HepG2 (cell line): ENCODE data around the gene CCNG1. TPM values are rescaled to one million over a fixed set of nuclear protein-coding genes. Genes with fewer than 3 reads are reported as not detected.
A peak's percentile ranks its signal among the peaks of the same experiment; 100 is the strongest.

ENCODE experiments used
- ATAC-seq: fragments of 200-7000 bp; cut with Tn5 transposase; 3 replicates; pipeline ENCODE4 v1.9.1; 2020; ENCODE audit warnings: mild to moderate bottlenecking, moderate library complexity
- Bru-seq: library from RNA; stranded (reverse); fragments of 400-500 nt; gene quantifications from one replicate; lab custom pipeline; 2021; lab: Mats Ljungman, UMichigan
- BruChase-seq, 2 experiments: library from RNA; stranded (reverse); fragments of 400-500 nt; gene quantifications; one replicate each; lab custom pipeline; 2021; lab: Mats Ljungman, UMichigan
- BruUV-seq: library from RNA; stranded (reverse); fragments of 400-500 nt; replicated peaks from 2 replicates; lab custom pipeline; 2021; lab: Mats Ljungman, UMichigan
- CTCF ChIA-PET: fragments of 300-600 bp; formaldehyde crosslinking; extraction: SDS; loops from one replicate; lab custom pipeline; 2021; ENCODE audit warnings: low total read pairs, inconsistent platforms, low intra/inter-chr PET ratio; lab: Yijun Ruan, JAX
- POLR2A ChIA-PET: fragments of 350-600 bp; sonication (Branson Sonifier 250); formaldehyde crosslinking; loops from one replicate; lab custom pipeline; 2020; ENCODE audit warnings: antibody characterized with exemption, inconsistent platforms; lab: Yijun Ruan, JAX
- DNase-seq: peaks from one replicate; pipeline ENCODE4 v3.0.0-alpha.2; 2015; ENCODE audit warnings: low spot score
- FAIRE-seq: peaks from 3 replicates; lab custom pipeline; 2011; peaks lifted over from hg19 to GRCh38; lab: Jason Lieb, UNC
- H2AFZ ChIP-seq: one replicate; pipeline ENCODE4 v1.6.1; 2011; ENCODE audit warnings: low read length, inconsistent platforms
- H3K27ac ChIP-seq: fragments of 300-600 bp; 3 replicates; pipeline ENCODE4 v1.8.0; 2011; ENCODE audit warnings: mixed run types, mild to moderate bottlenecking, mixed read lengths, low read length, inconsistent platforms; ENCODE audit not compliant: insufficient read depth; ENCODE audit errors: extremely low read length
- H3K27me3 ChIP-seq, 2 experiments: fragments of 200-600 bp in 1 of 2; 2 replicates in 1 of 2; 3 replicates in 1 of 2; pipeline versions ENCODE4 v1.6.0 to v1.8.0; 2011; ENCODE audit warnings: low read length in 2 of 2, mild to moderate bottlenecking in 2 of 2, moderate library complexity in 2 of 2, inconsistent platforms in 1 of 2; ENCODE audit not compliant: insufficient read depth in 2 of 2, control insufficient read depth in 1 of 2
- H3K36me3 ChIP-seq, 2 experiments: fragments of 200-600 bp in 1 of 2; replicated peaks in 1 of 2; 2 replicates in 1 of 2; 3 replicates in 1 of 2; pipeline versions ENCODE4 v1.5.1 to v1.8.0; 2011; ENCODE audit warnings: low read length in 2 of 2, inconsistent platforms in 1 of 2; ENCODE audit not compliant: insufficient read depth in 2 of 2, control insufficient read depth in 1 of 2
- H3K4me1 ChIP-seq: 2 replicates; pipeline ENCODE4 v1.5.1; 2012; ENCODE audit warnings: low read length, inconsistent platforms; ENCODE audit not compliant: insufficient read depth
- H3K4me2 ChIP-seq: 2 replicates; pipeline ENCODE4 v1.6.0; 2011; ENCODE audit warnings: low read depth, low read length, inconsistent platforms
- H3K4me3 ChIP-seq, 3 experiments: fragments of 200-600 bp in 1 of 3; sonication (generic), shearing (Covaris generic) in 1 of 3; replicated peaks in 1 of 3; 2 replicates each; pipeline ENCODE4 v1.5.1; 2011 to 2016; ENCODE audit warnings: low read length in 3 of 3, inconsistent platforms in 2 of 3, low read depth in 2 of 3, mild to moderate bottlenecking in 2 of 3, control low read depth in 1 of 3, mixed read lengths in 1 of 3; ENCODE audit not compliant: insufficient read depth in 1 of 3
- H3K79me2 ChIP-seq: one replicate; pipeline ENCODE4 v1.6.1; 2011; ENCODE audit warnings: low read length, inconsistent platforms; ENCODE audit not compliant: insufficient read depth
- H3K9ac ChIP-seq: 2 replicates; pipeline ENCODE4 v1.6.0; 2011; ENCODE audit warnings: mild to moderate bottlenecking, low read depth, low read length, inconsistent platforms; ENCODE audit not compliant: insufficient read depth
- H3K9me3 ChIP-seq: 2 replicates; pipeline ENCODE4 v1.5.1; 2012; ENCODE audit warnings: mild to moderate bottlenecking, low read length
- H4K20me1 ChIP-seq: 2 replicates; pipeline ENCODE4 v1.6.0; 2011; ENCODE audit warnings: inconsistent platforms, mild to moderate bottlenecking, low read length, moderate library complexity; ENCODE audit not compliant: insufficient read depth
- GABPB1 ChIP-seq: IDR thresholded peaks from 2 replicates; pipeline ENCODE4 v1.6.1; 2016; ENCODE audit warnings: mild to moderate bottlenecking, missing genetic modification reagents, moderate library complexity, missing compliant biosample characterization
- HNF4A ChIP-seq: sonication (generic); formaldehyde crosslinking; IDR thresholded peaks from 2 replicates; pipeline ENCODE4 v1.4.0; 2020; ENCODE audit warnings: missing genetic modification reagents
- HNRNPK ChIP-seq: fragments of 200-400 bp; formaldehyde crosslinking; IDR thresholded peaks from 2 replicates; pipeline ENCODE4 v1.6.1; 2018; ENCODE audit warnings: low read length, low read depth, moderate library complexity, mild to moderate bottlenecking; ENCODE audit not compliant: poor library complexity, severe bottlenecking
- KMT2B ChIP-seq: IDR thresholded peaks from 2 replicates; pipeline ENCODE4 v1.6.1; 2016; ENCODE audit warnings: missing genetic modification reagents, missing compliant biosample characterization
- MTA1 ChIP-seq: sonication (generic); formaldehyde crosslinking; IDR thresholded peaks from 2 replicates; pipeline ENCODE4 v1.4.0; 2020; ENCODE audit warnings: missing genetic modification reagents, mild to moderate bottlenecking, borderline replicate concordance
- ONECUT2 ChIP-seq: sonication (generic); formaldehyde crosslinking; IDR thresholded peaks from 2 replicates; pipeline ENCODE4 v1.4.0; 2020; ENCODE audit warnings: missing genetic modification reagents
- RCOR2 ChIP-seq: IDR thresholded peaks from 2 replicates; pipeline ENCODE4 v1.6.1; 2016; ENCODE audit warnings: missing biosample characterization, missing genetic modification reagents
- ZFX ChIP-seq: sonication (generic); formaldehyde crosslinking; IDR thresholded peaks from 2 replicates; pipeline ENCODE4 v1.4.0; 2020; ENCODE audit warnings: mild to moderate bottlenecking, low read depth, missing genetic modification reagents, moderate library complexity
- ZMYM4 ChIP-seq: sonication (generic); formaldehyde crosslinking; IDR thresholded peaks from 2 replicates; pipeline ENCODE4 v1.8.1; 2023; ENCODE audit warnings: mild to moderate bottlenecking, missing genetic modification reagents
- ZNF446 ChIP-seq: sonication (generic); formaldehyde crosslinking; IDR thresholded peaks from 2 replicates; pipeline ENCODE4 v1.5.0; 2020; ENCODE audit warnings: mild to moderate bottlenecking, missing genetic modification reagents
- ZNF766 ChIP-seq: sonication (generic); formaldehyde crosslinking; IDR thresholded peaks from 2 replicates; pipeline ENCODE4 v1.5.0; 2020; ENCODE audit warnings: missing genetic modification reagents, borderline replicate concordance
- ZZZ3 ChIP-seq: sonication (generic); formaldehyde crosslinking; IDR thresholded peaks from 2 replicates; pipeline ENCODE4 v1.4.0; 2020; ENCODE audit warnings: missing genetic modification reagents, mild to moderate bottlenecking, borderline replicate concordance
- WGBS: methylation state at CpG from one replicate; pipeline ENCODE4 v1.1.6; 2017; ENCODE audit warnings: low lambda C conversion rate; 5-methylcytosine and 5-hydroxymethylcytosine counted together
- in situ Hi-C: cut with HindIII; loops from 2 replicates; pipeline ENCODE4 v1.10.0; 2017; ENCODE audit warnings: low pct_unique_long_range_greater_than_20kb; ENCODE audit not compliant: extremely low pct_ligation_motif_present
- intact Hi-C: fragments of 100-400 bp; cut with micrococcal nuclease; formaldehyde crosslinking; loops from one replicate; pipeline ENCODE4 v1.10.0; 2022; ENCODE audit not compliant: unreplicated experiment
- long read RNA-seq, 2 experiments: library from RNA in 1 of 2; library from polyadenylated mRNA in 1 of 2; stranded (forward) in 1 of 2; unstranded in 1 of 2; transcript quantifications; one replicate each; pipeline ENCODE4 v2.0.0, GENCODE V29; 2019 to 2022
- polyA minus RNA-seq, 3 experiments: library from RNA; depleted of rRNA, polyadenylated mRNA; stranded (reverse); fragments of >200 nt; gene quantifications; 2 replicates each; pipeline ENCODE4 v1.2.3, GENCODE V29; 2011; ENCODE audit warnings: low replicate concordance in 1 of 3
- polyA plus RNA-seq, 8 experiments: library from polyadenylated mRNA; depleted of rRNA in 3 of 8; stranded (reverse) in 7 of 8; unstranded in 1 of 8; fragments of >200 nt; fragmentation: Illumina TruSeq in 4 of 8; extraction: Trizol in 4 of 8; gene quantifications; 2 replicates each; pipeline versions ENCODE4 v1.2.1 to v1.2.3, GENCODE V29; 2011 to 2016; ENCODE audit warnings: low read depth in 4 of 8, missing spikeins in 1 of 8, mixed read lengths in 1 of 8; ENCODE audit not compliant: insufficient read depth in 1 of 8
- total RNA-seq, 5 experiments: library from RNA; depleted of rRNA; stranded (reverse); fragments of >200 nt; fragmentation: Illumina TruSeq; extraction: Trizol; gene quantifications; 2 replicates each; pipeline ENCODE4 v1.2.3, GENCODE V29; 2016; ENCODE audit warnings: low read depth in 1 of 5
- TF ChIP-seq, protein P1 (sequence below): sonication (generic); formaldehyde crosslinking; IDR thresholded peaks from 2 replicates; pipeline ENCODE4 v1.4.0; 2020; ENCODE audit warnings: missing genetic modification reagents

The CCNG1 gene
- total RNA-seq (2016; rRNA removed; fragmentation: Illumina TruSeq; extraction: Trizol) = 353 and 516 TPM in 2 replicates
- total RNA-seq (2016; cell fraction: cytosol; rRNA removed; fragmentation: Illumina TruSeq; extraction: Trizol; ENCODE audit: low read depth) = 171 and 222 TPM in 2 replicates
- total RNA-seq (2016; cell fraction: insoluble cytoplasmic fraction; rRNA removed; fragmentation: Illumina TruSeq; extraction: Trizol) = 344 and 513 TPM in 2 replicates
- total RNA-seq (2016; cell fraction: membrane; rRNA removed; fragmentation: Illumina TruSeq; extraction: Trizol) = 489 and 661 TPM in 2 replicates
- total RNA-seq (2016; cell fraction: nucleus; rRNA removed; fragmentation: Illumina TruSeq; extraction: Trizol) = 151 and 183 TPM in 2 replicates
- 126 and 181 TPM in 2 replicates for polyA plus RNA-seq (2011; rRNA removed)
- polyA plus RNA-seq (2011; cell fraction: cytosol; rRNA removed) = 77.6 and 97.0 TPM in 2 replicates
- polyA plus RNA-seq (2011; cell fraction: nucleus; rRNA removed) = 33.8 and 51.9 TPM in 2 replicates
- 266 and 303 TPM in 2 replicates for polyA plus RNA-seq (2012)
- polyA plus RNA-seq (2016; cell fraction: cytosol; fragmentation: Illumina TruSeq; extraction: Trizol; ENCODE audit: low read depth) = 201 and 216 TPM in 2 replicates
- 389 and 398 TPM in 2 replicates for polyA plus RNA-seq (2016; cell fraction: insoluble cytoplasmic fraction; fragmentation: Illumina TruSeq; extraction: Trizol; ENCODE audit: low read depth)
- polyA plus RNA-seq (2016; cell fraction: membrane; fragmentation: Illumina TruSeq; extraction: Trizol; ENCODE audit: low read depth) = 391 and 469 TPM in 2 replicates
- polyA plus RNA-seq (2016; cell fraction: nucleus; fragmentation: Illumina TruSeq; extraction: Trizol; ENCODE audit: insufficient read depth, low read depth) = 161 and 166 TPM in 2 replicates
- polyA minus RNA-seq (2011; rRNA and poly(A)+ RNA removed; ENCODE audit: low replicate concordance) = 56.2 and 117 TPM in 2 replicates
- 177 and 216 TPM in 2 replicates for polyA minus RNA-seq (2011; cell fraction: cytosol; rRNA and poly(A)+ RNA removed)
- polyA minus RNA-seq (2011; cell fraction: nucleus; rRNA and poly(A)+ RNA removed) = 101 and 119 TPM in 2 replicates
- Bru-seq, nascent RNA = percentile 98 among the genes with signal in this experiment
- percentile 99 among the genes with signal in this experiment for BruChase-seq, experiment 1, labeled RNA remaining after a 6-hour chase
- BruChase-seq, experiment 2, labeled RNA remaining after a 2-hour chase = percentile 97 among the genes with signal in this experiment
- long read RNA-seq, experiment 1, transcript CCNG1-201 (7 exons, 2,458 nt) = major isoform, 237 of 317 reads
- long read RNA-seq, experiment 1, transcript CCNG1-202 (8 exons, 2,366 nt) = minor isoform, 40 of 317 reads
- long read RNA-seq, experiment 1, partial matches to known transcripts = 16 of 317 reads
- long read RNA-seq, experiment 1, other reads (novel, unspliced or antisense) = 23 of 317 reads
- long read RNA-seq, experiment 2, transcript CCNG1-201 (7 exons, 2,458 nt) = major isoform, 74 of 336 reads
- long read RNA-seq, experiment 2, partial matches to known transcripts = 238 of 336 reads
- long read RNA-seq, experiment 2, other reads (novel, unspliced or antisense) = 23 of 336 reads

GRCh38 chr5:163437309-163438182 is at the start of gene CCNG1:
Gene CCNG1, plus strand, starts transcription at chr5:163437595. Its CDS starts 1,662 bp downstream, at chr5:163439257.
- 0% methylated on average over 25 of the region's 51 CpGs for WGBS
- Histone ChIP-seq H3K9ac (peak within 1 kb of the TSS; percentile 96), H3K79me2 (peaks cover 44% of the 10 kb centered on the region), H3K4me2 (peak within 1 kb of the TSS; percentile 84), H3K9me3 (no peaks in the 10 kb centered on the region), H3K4me1 (peaks cover 56% of the 10 kb centered on the region), H3K27me3 (no peaks in the 10 kb centered on the region; a peak in 1 of 5 replicates), H3K4me3 (peak within 1 kb of the TSS; percentile 89 to 95 (median 91)), H3K36me3 (peaks cover 1 to 22% of the 10 kb centered on the region in 2 experiments; a peak in 3 of 5 replicates), H4K20me1 (peaks cover 34% of the 10 kb centered on the region), H3K27ac (peak within 1 kb of the TSS; percentile 98), H2AFZ (peak within 1 kb of the TSS; percentile 84)
- no TSS peak for BruUV-seq
- DNase-seq = peak; percentile 97
- in situ Hi-C loops (no loop called here), intact Hi-C loops (loop anchor here (1.0 to 2.0 kb wide), 3 partner anchors 19 to 67 kb away; partner anchors contain the start of genes HMMR and NUDCD2)
- ChIA-PET POLR2A (interaction anchor here (0.8 to 9.3 kb wide), 8 partner anchors 11 to 69 kb away, joined by 3 to 182 read pairs (median 4); partner anchors contain the start of genes HMMR and NUDCD2), CTCF (no interaction called here)
- peak; percentile 96 for ATAC-seq
- peak; percentile 98 for FAIRE-seq
- TF ChIP-seq RCOR2 (CRISPR knock-in tag) = no peak
- TF ChIP-seq HNRNPK = no peak
- TF ChIP-seq KMT2B = peak; percentile 72
- TF ChIP-seq, protein P1, sequence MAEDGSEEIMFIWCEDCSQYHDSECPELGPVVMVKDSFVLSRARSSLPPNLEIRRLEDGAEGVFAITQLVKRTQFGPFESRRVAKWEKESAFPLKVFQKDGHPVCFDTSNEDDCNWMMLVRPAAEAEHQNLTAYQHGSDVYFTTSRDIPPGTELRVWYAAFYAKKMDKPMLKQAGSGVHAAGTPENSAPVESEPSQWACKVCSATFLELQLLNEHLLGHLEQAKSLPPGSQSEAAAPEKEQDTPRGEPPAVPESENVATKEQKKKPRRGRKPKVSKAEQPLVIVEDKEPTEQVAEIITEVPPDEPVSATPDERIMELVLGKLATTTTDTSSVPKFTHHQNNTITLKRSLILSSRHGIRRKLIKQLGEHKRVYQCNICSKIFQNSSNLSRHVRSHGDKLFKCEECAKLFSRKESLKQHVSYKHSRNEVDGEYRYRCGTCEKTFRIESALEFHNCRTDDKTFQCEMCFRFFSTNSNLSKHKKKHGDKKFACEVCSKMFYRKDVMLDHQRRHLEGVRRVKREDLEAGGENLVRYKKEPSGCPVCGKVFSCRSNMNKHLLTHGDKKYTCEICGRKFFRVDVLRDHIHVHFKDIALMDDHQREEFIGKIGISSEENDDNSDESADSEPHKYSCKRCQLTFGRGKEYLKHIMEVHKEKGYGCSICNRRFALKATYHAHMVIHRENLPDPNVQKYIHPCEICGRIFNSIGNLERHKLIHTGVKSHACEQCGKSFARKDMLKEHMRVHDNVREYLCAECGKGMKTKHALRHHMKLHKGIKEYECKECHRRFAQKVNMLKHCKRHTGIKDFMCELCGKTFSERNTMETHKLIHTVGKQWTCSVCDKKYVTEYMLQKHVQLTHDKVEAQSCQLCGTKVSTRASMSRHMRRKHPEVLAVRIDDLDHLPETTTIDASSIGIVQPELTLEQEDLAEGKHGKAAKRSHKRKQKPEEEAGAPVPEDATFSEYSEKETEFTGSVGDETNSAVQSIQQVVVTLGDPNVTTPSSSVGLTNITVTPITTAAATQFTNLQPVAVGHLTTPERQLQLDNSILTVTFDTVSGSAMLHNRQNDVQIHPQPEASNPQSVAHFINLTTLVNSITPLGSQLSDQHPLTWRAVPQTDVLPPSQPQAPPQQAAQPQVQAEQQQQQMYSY (CRISPR knock-in tag) = peak; percentile 18; the same call in 1 of the 2 replicates
- peak; percentile 76 for TF ChIP-seq GABPB1 (CRISPR knock-in tag)
- TF ChIP-seq ZNF446 (CRISPR knock-in tag) = no peak
- no peak for TF ChIP-seq MTA1 (CRISPR knock-in tag)
- TF ChIP-seq ZFX (CRISPR knock-in tag) = peak; percentile 95
- TF ChIP-seq ZZZ3 = no peak; the same call in 1 of the 2 replicates
- TF ChIP-seq ONECUT2 = no peak
- no peak for TF ChIP-seq HNF4A (CRISPR knock-in tag)
- peak; percentile 99 for TF ChIP-seq ZMYM4 (CRISPR knock-in tag)
- TF ChIP-seq ZNF766 (CRISPR knock-in tag) = no peak
